ENCODE results near the gene S100A1.

DNA sequence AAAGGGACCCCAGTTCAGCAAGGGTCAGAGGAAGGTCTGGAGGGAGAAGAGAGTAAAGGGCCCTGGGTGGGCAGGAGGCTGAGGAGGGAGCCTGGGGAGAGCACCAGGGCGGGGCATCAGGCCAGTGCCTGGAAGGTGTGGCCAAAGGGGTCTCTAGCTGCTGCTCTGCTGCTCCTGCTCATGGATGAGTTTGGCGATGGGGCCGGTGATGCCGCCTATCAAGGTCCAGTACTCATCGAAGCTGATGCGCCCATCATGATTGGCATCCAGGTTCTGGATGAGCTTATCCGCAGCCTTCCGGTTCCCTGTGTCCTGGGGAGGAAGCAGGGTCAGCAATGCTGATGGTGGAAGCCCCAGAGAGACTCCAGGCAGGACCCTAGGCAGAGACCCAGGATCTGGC is 20.9 kb upstream of the S100A1 start:
- no peak for TF ChIP-seq EZH2 (IDR thresholded peaks at IDR 0.05; ENCODE audit: borderline replicate concordance)
- TF ChIP-seq, protein P1, sequence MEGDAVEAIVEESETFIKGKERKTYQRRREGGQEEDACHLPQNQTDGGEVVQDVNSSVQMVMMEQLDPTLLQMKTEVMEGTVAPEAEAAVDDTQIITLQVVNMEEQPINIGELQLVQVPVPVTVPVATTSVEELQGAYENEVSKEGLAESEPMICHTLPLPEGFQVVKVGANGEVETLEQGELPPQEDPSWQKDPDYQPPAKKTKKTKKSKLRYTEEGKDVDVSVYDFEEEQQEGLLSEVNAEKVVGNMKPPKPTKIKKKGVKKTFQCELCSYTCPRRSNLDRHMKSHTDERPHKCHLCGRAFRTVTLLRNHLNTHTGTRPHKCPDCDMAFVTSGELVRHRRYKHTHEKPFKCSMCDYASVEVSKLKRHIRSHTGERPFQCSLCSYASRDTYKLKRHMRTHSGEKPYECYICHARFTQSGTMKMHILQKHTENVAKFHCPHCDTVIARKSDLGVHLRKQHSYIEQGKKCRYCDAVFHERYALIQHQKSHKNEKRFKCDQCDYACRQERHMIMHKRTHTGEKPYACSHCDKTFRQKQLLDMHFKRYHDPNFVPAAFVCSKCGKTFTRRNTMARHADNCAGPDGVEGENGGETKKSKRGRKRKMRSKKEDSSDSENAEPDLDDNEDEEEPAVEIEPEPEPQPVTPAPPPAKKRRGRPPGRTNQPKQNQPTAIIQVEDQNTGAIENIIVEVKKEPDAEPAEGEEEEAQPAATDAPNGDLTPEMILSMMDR (IDR thresholded peaks at IDR 0.05; ENCODE audit: poor library complexity), result no peak
